Activated CD4-positive, alpha-beta T cell treated with anti-CD3 and anti-CD28 coated beads, Interleukin-2, Interleukin-6, amounts not matched to agents 100 ng/mL and 50 ng/mL, durations not matched to agents 16 hours and 8 hours (primary cell): ENCODE results near the gene GPR4.

Experiments
- DNase-seq: peaks from one replicate; pipeline ENCODE4 v3.0.0-alpha.2; 2020

GPR4 gene

DNA sequence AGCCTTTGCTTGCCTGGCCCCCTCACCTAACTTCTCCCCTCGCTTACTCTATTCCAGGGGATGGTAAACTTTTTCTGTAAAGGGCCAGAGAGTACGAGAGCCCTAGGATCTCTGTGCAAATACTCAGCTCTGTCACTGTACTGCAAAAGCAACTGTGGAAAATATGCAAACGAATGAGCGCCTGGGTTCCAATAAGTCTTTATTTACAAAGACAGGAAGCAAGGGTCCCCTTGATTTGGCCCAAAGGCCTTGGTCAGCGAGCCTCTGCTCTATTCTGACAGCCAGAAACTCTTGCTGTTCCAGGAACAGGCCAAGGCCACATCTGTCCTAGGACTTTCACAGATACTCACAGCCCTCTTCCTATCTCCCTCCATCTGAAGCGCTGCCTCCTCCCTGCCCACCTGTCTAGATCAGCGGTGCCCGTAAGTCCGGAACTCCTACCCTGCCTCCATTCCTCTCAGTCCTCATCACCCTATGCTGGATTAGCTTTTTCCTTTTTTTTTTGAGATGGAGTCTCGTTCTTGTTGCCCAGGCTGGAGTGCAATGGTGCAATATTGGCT is 54.7 kb downstream of the GPR4 start:
- DNase-seq = no peak

DNA sequence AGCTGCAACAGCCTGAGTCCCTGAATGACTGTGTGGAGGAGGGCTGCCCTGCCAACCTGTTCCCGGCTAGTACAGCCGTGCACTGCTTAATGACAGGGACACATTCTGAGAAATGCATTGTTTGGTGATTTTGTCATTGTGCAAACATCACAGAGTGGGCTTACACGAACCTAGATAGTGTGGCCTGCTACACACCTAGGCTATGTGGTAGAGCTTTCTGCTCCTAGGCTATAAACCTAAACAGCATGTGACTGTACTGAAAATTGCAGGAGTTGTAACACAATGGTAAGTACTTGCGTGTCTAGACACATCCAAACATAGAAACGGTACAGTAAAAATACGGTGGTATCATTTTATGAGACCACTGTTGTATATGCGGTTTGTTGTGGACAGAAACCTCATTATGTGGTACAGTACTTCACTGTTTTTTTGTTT is 59.8 kb downstream of the GPR4 start:
- DNase-seq = no peak
